Activated CD4-positive, alpha-beta T cell treated with anti-CD3 and anti-CD28 coated beads for 4 hours (primary cell): Measurements from ENCODE around the gene KCNH6.
A peak's percentile ranks its signal among the peaks of the same experiment; 100 is the strongest.

Experiments used
- DNase-seq, 2 donors: peaks; one replicate each; pipeline ENCODE4 v3.0.0-alpha.2; 2020

The KCNH6 gene

GRCh38 chr17:63523253-63523855 is at the start of gene KCNH6:
KCNH6 (plus strand) TSS chr17:63523358; CDS start chr17:63523414, 56 bp downstream.
- DNase-seq: no peak

GRCh38 chr17:63474174-63474573 is 49.0 kb upstream of the KCNH6 start:
- DNase-seq: no peak

- no peak for DNase-seq
Measured at GRCh38 chr17:63474586-63475460, 48.3 kb upstream of the KCNH6 start.

- DNase-seq: no peak
Measured at GRCh38 chr17:63475491-63476412, 47.4 kb upstream of the KCNH6 start.

- DNase-seq: peak in 1 of 2 donors; percentile 4
Measured at GRCh38 chr17:63476459-63476853, 46.7 kb upstream of the KCNH6 start.

GRCh38 chr17:63476854-63477479 is 46.2 kb upstream of the KCNH6 start, which contains the start of gene ACE:
ACE (plus strand) TSS chr17:63477061; CDS start chr17:63477095, 34 bp downstream.
- DNase-seq: peak; percentile 25 to 41

- DNase-seq: no peak
Measured at GRCh38 chr17:63477480-63478440, 45.4 kb upstream of the KCNH6 start.

- peak; percentile 73 to 76 for DNase-seq
Measured at GRCh38 chr17:63478814-63479494, 44.2 kb upstream of the KCNH6 start.

- DNase-seq: no peak
Measured at GRCh38 chr17:63479495-63480184, 43.5 kb upstream of the KCNH6 start.

- no peak for DNase-seq
Measured at GRCh38 chr17:63480192-63480784, 42.9 kb upstream of the KCNH6 start.

GRCh38 chr17:63480826-63481487 is 42.2 kb upstream of the KCNH6 start:
- no peak for DNase-seq

GRCh38 chr17:63481488-63481870 is 41.7 kb upstream of the KCNH6 start:
- no peak for DNase-seq

GRCh38 chr17:63482509-63482908 is 40.6 kb upstream of the KCNH6 start:
- no peak for DNase-seq

- DNase-seq: no peak
Measured at GRCh38 chr17:63483038-63483437, 40.1 kb upstream of the KCNH6 start.

- no peak for DNase-seq
Measured at GRCh38 chr17:63483655-63484575, 39.2 kb upstream of the KCNH6 start.

GRCh38 chr17:63486317-63487013 is 36.7 kb upstream of the KCNH6 start:
- no peak for DNase-seq

- no peak for DNase-seq
Measured at GRCh38 chr17:63487014-63487339, 36.2 kb upstream of the KCNH6 start.

GRCh38 chr17:63488851-63489250 is 34.3 kb upstream of the KCNH6 start:
- DNase-seq: no peak
